Measurements from ENCODE around the gene BABAM2. TPM values are rescaled to one million over a fixed set of nuclear protein-coding genes. Genes with fewer than 3 reads are reported as not detected.

Gene BABAM2
- total RNA-seq, 1 donor: 42.0 TPM

DNA sequence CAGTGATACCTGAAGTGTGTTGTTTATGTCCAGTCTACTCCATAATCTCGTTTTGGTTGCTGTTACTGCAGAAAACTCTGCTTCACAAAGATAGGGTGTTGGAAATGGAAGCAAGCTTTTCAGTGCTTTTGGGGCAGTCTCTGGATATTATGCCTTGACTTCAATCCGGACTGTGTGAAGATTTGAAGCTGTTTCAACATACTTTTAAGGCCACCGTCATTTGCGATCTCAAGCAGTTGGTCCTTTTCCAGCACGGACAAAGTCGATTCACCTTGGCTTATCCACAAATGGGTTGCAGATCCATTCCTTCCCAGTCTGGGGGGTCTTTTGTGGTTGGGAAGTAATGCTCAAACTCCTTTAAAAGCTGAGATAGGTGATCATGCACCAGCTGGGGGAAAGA lies 20.8 kb upstream of the BABAM2 start:
- DNase-seq (ENCODE audit: insufficient read length, low spot score, missing footprints): no peak
- H3K79me2 ChIP-seq (ENCODE audit: insufficient read depth, low read length): no peaks in the 10 kb centered on the region
- no peak overlapping the region for H3K4me3 ChIP-seq (ENCODE audit: insufficient read depth, low read length)
- no peak overlapping the region for H3K4me2 ChIP-seq (ENCODE audit: insufficient read depth, low read length)
- no peaks in the 10 kb centered on the region for H3K36me3 ChIP-seq (ENCODE audit: insufficient read depth, low read length)
- H4K20me1 ChIP-seq (ENCODE audit: insufficient read depth, low read length): no peaks in the 10 kb centered on the region
- H3K27ac ChIP-seq (ENCODE audit: low read depth, low read length): no peak overlapping the region
- no peak for TF ChIP-seq CTCF (IDR thresholded peaks at IDR 0.05; ENCODE audit: extremely low read depth, low read depth, low read length)
- H3K4me1 ChIP-seq (ENCODE audit: insufficient read depth, low read length): no peaks in the 10 kb centered on the region
- H2AFZ ChIP-seq (ENCODE audit: low read length): no peak overlapping the region
- no peaks in the 10 kb centered on the region for H3K27me3 ChIP-seq (ENCODE audit: insufficient read depth, low read length)
- no peaks in the 10 kb centered on the region for H3K9me3 ChIP-seq (ENCODE audit: low read depth, low read length)

DNA sequence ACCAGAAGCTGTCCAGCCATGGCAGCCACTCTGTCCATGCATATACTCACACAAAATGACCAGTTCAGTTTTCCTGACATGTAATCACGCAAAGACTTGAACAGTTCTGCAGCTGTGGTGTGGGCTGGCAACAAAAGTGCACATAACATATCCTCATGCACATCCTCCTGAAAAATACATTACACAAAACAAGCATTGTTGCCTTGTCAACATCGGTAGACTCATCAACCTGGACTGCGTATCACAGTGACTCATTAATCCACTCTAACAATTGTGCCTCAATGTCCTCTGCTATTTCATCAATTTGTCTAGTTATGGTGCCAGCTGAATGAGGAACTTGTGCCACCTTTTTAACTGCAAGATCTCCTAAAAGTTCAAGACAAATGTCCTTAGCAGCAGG lies 19.8 kb upstream of the BABAM2 start:
- Histone ChIP-seq H3K27ac (ENCODE audit: low read depth, low read length) (no peak overlapping the region), H3K4me3 (ENCODE audit: insufficient read depth, low read length) (no peak overlapping the region), H4K20me1 (ENCODE audit: insufficient read depth, low read length) (no peaks in the 10 kb centered on the region), H3K9me3 (ENCODE audit: low read depth, low read length) (no peaks in the 10 kb centered on the region), H3K4me2 (ENCODE audit: insufficient read depth, low read length) (no peak overlapping the region), H3K4me1 (ENCODE audit: insufficient read depth, low read length) (no peaks in the 10 kb centered on the region), H3K27me3 (ENCODE audit: insufficient read depth, low read length) (no peaks in the 10 kb centered on the region), H3K36me3 (ENCODE audit: insufficient read depth, low read length) (no peaks in the 10 kb centered on the region), H2AFZ (ENCODE audit: low read length) (no peak overlapping the region), H3K79me2 (ENCODE audit: insufficient read depth, low read length) (no peaks in the 10 kb centered on the region)
- DNase-seq (ENCODE audit: insufficient read length, low spot score, missing footprints): no peak
- no peak for TF ChIP-seq CTCF (IDR thresholded peaks at IDR 0.05; ENCODE audit: extremely low read depth, low read depth, low read length)

- Histone ChIP-seq H4K20me1 (ENCODE audit: insufficient read depth, low read length) (no peaks in the 10 kb centered on the region), H3K27ac (ENCODE audit: low read depth, low read length) (no peak overlapping the region), H3K27me3 (ENCODE audit: insufficient read depth, low read length) (no peaks in the 10 kb centered on the region), H3K4me1 (ENCODE audit: insufficient read depth, low read length) (no peaks in the 10 kb centered on the region), H3K9me3 (ENCODE audit: low read depth, low read length) (no peaks in the 10 kb centered on the region), H2AFZ (ENCODE audit: low read length) (no peak overlapping the region), H3K4me2 (ENCODE audit: insufficient read depth, low read length) (no peak overlapping the region), H3K4me3 (ENCODE audit: insufficient read depth, low read length) (no peak overlapping the region), H3K36me3 (ENCODE audit: insufficient read depth, low read length) (no peaks in the 10 kb centered on the region), H3K79me2 (ENCODE audit: insufficient read depth, low read length) (no peaks in the 10 kb centered on the region)
- no peak for DNase-seq (ENCODE audit: insufficient read length, low spot score, missing footprints)
- TF ChIP-seq CTCF (IDR thresholded peaks at IDR 0.05; ENCODE audit: extremely low read depth, low read depth, low read length): no peak
These were observed 18.7 kb upstream of the BABAM2 start for GRCh38 chr2:27871802-27872201.

- Histone ChIP-seq H3K9me3 (ENCODE audit: low read depth, low read length) (no peaks in the 10 kb centered on the region), H3K4me2 (ENCODE audit: insufficient read depth, low read length) (no peak overlapping the region), H3K27me3 (ENCODE audit: insufficient read depth, low read length) (no peaks in the 10 kb centered on the region), H2AFZ (ENCODE audit: low read length) (no peak overlapping the region), H3K4me1 (ENCODE audit: insufficient read depth, low read length) (no peaks in the 10 kb centered on the region), H3K4me3 (ENCODE audit: insufficient read depth, low read length) (no peak overlapping the region), H3K79me2 (ENCODE audit: insufficient read depth, low read length) (no peaks in the 10 kb centered on the region), H4K20me1 (ENCODE audit: insufficient read depth, low read length) (no peaks in the 10 kb centered on the region), H3K36me3 (ENCODE audit: insufficient read depth, low read length) (no peaks in the 10 kb centered on the region), H3K27ac (ENCODE audit: low read depth, low read length) (no peak overlapping the region)
- no peak for TF ChIP-seq CTCF (IDR thresholded peaks at IDR 0.05; ENCODE audit: extremely low read depth, low read depth, low read length)
- DNase-seq (ENCODE audit: insufficient read length, low spot score, missing footprints): no peak
These were observed 17.4 kb upstream of the BABAM2 start for GRCh38 chr2:27873091-27873490.

Data from osteoblast (primary cell).